ENCODE results near the gene TFIP11. TPM values are rescaled to one million over a fixed set of nuclear protein-coding genes. Genes with fewer than 3 reads are reported as not detected.

Gene TFIP11
- total RNA-seq, 2 donors from 2014 or later = 21.9 to 33.2 TPM

DNA sequence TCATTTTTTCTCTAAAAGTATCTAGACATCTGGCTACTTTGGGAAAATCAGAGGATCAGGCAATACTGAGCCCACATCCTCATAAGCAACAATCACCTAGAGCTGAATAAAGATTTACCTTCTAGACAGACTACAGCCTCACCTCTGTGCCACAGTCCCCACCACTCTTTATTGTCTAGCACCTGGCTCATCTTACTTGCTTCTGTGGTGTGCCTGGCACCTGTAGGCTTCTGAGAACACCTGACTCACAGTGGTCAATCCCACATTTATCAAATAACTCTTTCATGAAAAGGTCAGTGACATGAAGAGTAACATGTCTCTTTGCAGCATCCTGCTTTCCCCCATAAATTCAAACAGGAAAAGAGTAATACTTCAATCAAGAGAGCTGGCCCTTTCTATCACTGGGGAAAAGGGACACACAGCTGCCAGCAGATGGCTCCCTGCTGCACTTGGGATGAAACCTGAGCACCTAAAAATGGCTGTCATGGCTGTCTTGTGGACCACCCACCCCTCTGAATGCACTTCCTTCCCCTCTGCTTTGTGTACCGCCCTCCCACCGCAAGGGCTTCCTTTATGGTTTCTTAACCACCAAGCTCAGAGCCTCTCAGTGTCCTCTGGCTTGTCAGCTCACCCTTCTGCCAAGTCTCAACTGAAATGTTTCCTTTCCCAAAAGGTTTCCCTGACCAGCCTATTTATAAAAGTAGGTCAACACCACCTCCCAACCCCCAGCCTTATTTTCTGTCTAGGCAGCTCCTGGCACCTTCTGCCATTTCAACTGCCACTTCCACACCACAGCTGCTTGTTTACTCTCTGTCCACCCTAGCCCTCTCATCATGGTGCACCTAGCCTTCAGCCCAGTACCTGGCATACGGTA lies 9.3 kb downstream of the TFIP11 start:
- no peak for DNase-seq (ENCODE audit: low spot score)
- intact Hi-C loops (cut with DNase I) = no loop called here
- Histone ChIP-seq H3K4me1 (replicated peaks) (no peaks in the 10 kb centered on the region), H3K27ac (no peak overlapping the region), H3K9me3 (no peaks in the 10 kb centered on the region), H3K4me3 (no peak overlapping the region), H3K27me3 (replicated peaks; ENCODE audit: insufficient read depth) (no peaks in the 10 kb centered on the region), H3K36me3 (peaks cover 32 to 44% of the 10 kb centered on the region in 2 donors)
- WGBS = 33% methylated on average over 3 of the region's 3 CpGs
- TF ChIP-seq, protein P1, sequence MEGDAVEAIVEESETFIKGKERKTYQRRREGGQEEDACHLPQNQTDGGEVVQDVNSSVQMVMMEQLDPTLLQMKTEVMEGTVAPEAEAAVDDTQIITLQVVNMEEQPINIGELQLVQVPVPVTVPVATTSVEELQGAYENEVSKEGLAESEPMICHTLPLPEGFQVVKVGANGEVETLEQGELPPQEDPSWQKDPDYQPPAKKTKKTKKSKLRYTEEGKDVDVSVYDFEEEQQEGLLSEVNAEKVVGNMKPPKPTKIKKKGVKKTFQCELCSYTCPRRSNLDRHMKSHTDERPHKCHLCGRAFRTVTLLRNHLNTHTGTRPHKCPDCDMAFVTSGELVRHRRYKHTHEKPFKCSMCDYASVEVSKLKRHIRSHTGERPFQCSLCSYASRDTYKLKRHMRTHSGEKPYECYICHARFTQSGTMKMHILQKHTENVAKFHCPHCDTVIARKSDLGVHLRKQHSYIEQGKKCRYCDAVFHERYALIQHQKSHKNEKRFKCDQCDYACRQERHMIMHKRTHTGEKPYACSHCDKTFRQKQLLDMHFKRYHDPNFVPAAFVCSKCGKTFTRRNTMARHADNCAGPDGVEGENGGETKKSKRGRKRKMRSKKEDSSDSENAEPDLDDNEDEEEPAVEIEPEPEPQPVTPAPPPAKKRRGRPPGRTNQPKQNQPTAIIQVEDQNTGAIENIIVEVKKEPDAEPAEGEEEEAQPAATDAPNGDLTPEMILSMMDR (IDR thresholded peaks at IDR 0.05) = peak in 3 of 4 experiments; percentile 20 to 50 (median 32)
- no peak for TF ChIP-seq POLR2A (IDR thresholded peaks at IDR 0.05)

GRCh38 chr22:26501996-26502395 lies 10.3 kb downstream of the TFIP11 start:
- DNase-seq (ENCODE audit: low spot score) = no peak

DNA sequence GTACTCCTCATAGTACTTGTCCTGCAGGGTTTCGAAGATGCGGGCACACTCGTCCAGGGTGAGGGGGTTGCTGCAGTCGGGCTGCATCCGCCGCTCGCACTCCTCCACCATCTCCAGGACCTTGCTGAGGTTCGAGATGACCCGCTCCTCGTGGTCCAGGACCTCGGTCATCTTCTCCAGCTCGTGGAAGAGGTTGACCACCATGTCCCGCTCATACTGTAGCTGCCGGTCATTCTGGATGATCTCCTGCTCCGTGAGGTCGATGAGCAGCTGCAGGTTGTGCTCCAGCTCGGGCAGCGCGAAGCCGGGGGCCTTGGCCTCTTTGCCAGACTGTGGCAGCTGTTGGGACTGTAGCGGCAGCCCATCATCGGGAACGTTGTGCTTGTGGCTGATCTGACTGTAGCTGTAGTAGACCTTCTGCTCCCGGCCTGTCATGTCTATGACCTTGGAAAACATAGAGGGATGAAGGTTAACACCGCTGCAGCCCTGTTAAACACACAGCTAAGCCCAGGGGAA lies 13.0 kb downstream of the TFIP11 start:
- Histone ChIP-seq H3K4me3 (no peak overlapping the region), H3K9me3 (no peaks in the 10 kb centered on the region), H3K36me3 (peaks cover 34 to 36% of the 10 kb centered on the region in 2 donors), H3K27me3 (replicated peaks; ENCODE audit: insufficient read depth) (no peaks in the 10 kb centered on the region), H3K4me1 (replicated peaks) (no peaks in the 10 kb centered on the region), H3K27ac (no peak overlapping the region)
- DNase-seq (ENCODE audit: low spot score) = no peak
- TF ChIP-seq POLR2A (IDR thresholded peaks at IDR 0.05) = no peak
- TF ChIP-seq, protein P1 (IDR thresholded peaks at IDR 0.05) = no peak
- no peak for TF ChIP-seq POLR2AphosphoS5 (IDR thresholded peaks at IDR 0.05)
- 93% methylated on average over 25 of the region's 25 CpGs for WGBS
- intact Hi-C loops (cut with DNase I) = no loop called here

More at GRCh38 chr22:26501996-26502395, 10.3 kb downstream of the TFIP11 start:
- Histone ChIP-seq H3K27me3 (replicated peaks; ENCODE audit: insufficient read depth) (no peaks in the 10 kb centered on the region), H3K9me3 (no peaks in the 10 kb centered on the region), H3K36me3 (peaks cover 32 to 45% of the 10 kb centered on the region in 2 donors), H3K4me3 (no peak overlapping the region), H3K27ac (no peak overlapping the region), H3K4me1 (replicated peaks) (no peaks in the 10 kb centered on the region)
- TF ChIP-seq POLR2AphosphoS5 (IDR thresholded peaks at IDR 0.05) = no peak
- TF ChIP-seq, protein P1 (IDR thresholded peaks at IDR 0.05) = no peak
- no peak for TF ChIP-seq POLR2A (IDR thresholded peaks at IDR 0.05)
- 98% methylated on average over 2 of the region's 2 CpGs for WGBS
- intact Hi-C loops (cut with DNase I) = no loop called here

DNA sequence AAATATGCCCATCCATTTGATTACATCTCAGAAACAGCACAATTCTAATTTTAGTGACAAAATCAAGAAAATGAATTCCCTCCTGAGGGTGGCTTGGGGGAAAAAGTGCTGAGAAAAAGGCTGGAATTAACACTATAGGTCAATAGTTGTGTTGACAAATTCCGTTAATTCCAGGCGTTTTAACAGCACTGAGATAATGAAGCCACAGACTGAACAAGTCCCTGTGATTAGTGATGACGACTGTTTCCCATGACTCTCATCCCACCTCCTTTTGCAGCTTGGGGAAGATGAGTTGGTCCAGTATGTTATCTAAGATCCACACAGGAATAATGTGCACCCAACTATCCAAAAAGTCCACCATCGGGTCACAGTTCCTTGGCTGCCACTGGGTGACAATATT lies 15.8 kb downstream of the TFIP11 start:
- Histone ChIP-seq H3K27ac (no peak overlapping the region), H3K36me3 (peaks cover 20 to 25% of the 10 kb centered on the region in 2 donors)

More for the DNA sequence above, 15.8 kb downstream of the TFIP11 start:
- no peaks in the 10 kb centered on the region for H3K27me3 ChIP-seq (replicated peaks; ENCODE audit: insufficient read depth)
- intact Hi-C loops (cut with DNase I) = no loop called here
- no peak for TF ChIP-seq POLR2A (IDR thresholded peaks at IDR 0.05)
- TF ChIP-seq POLR2AphosphoS5 (IDR thresholded peaks at IDR 0.05) = no peak
- TF ChIP-seq, protein P1 (IDR thresholded peaks at IDR 0.05) = no peak
- H3K4me3 ChIP-seq = no peak overlapping the region
- no peaks in the 10 kb centered on the region for H3K4me1 ChIP-seq (replicated peaks)
- no peaks in the 10 kb centered on the region for H3K9me3 ChIP-seq
- no peak for DNase-seq (ENCODE audit: low spot score)
- WGBS = 85% methylated on average over 4 of the region's 4 CpGs

All from prostate gland (tissue), 2 donors.